Tibial nerve (tissue), 4 donors: Measurements from ENCODE around the gene POLR3F.

ENCODE experiments used
- EP300 ChIP-seq, 2 donors: sonication (generic); formaldehyde crosslinking; IDR thresholded peaks; one replicate each; pipeline ENCODE4 v1.6.1; 2017; ENCODE audit warnings: antibody characterized with exemption in 2 of 2, mild to moderate bottlenecking in 1 of 2
- POLR2A ChIP-seq, 2 donors: fragments of 450-650 bp; IDR thresholded peaks; one replicate each; pipeline ENCODE4 v1.6.1; 2017; ENCODE audit warnings: antibody characterized with exemption in 2 of 2, mild to moderate bottlenecking in 2 of 2, moderate library complexity in 2 of 2
- TF ChIP-seq, protein P1 (sequence below), 5 experiments: fragments of 200-600 bp in 3 of 5; fragments of 450-650 bp in 2 of 5; sonication (generic) in 3 of 5; IDR thresholded peaks; one replicate each; pipeline ENCODE4 v1.5.1; 2016 to 2019; ENCODE audit warnings: antibody characterized with exemption in 5 of 5, mild to moderate bottlenecking in 3 of 5, moderate library complexity in 2 of 5

DNA sequence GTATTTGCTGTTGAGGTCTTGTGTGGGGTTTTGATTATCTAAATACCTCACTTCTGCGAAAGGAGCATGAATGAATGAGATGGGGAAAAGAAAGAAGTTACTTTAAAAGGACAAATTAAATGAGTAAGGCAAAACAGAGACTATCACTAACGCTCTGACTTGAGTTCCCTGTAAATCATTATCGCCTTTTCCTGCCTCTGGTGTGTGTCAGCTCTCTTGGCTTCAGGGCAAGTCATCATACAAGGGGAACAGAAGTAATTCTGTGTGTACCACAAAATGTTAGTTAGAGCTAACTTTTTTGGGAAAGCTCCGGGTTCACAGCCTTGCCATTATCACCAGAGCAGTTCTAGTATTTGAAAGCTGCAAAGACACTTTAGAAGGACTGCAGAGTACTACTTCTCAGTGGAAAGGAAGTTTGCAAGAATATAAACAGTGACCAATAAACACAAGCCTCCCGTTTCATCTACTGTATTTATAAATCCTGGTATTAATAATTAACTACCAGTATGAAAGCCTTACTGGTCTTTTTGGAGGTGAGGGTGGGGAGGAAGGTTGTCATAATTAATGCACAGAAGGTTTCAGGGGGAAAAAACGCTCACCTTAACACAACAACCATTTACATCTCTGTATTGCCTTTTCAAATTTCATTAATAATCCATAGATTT lies 1.5 kb upstream of the POLR3F start:
- TF ChIP-seq, protein P1, sequence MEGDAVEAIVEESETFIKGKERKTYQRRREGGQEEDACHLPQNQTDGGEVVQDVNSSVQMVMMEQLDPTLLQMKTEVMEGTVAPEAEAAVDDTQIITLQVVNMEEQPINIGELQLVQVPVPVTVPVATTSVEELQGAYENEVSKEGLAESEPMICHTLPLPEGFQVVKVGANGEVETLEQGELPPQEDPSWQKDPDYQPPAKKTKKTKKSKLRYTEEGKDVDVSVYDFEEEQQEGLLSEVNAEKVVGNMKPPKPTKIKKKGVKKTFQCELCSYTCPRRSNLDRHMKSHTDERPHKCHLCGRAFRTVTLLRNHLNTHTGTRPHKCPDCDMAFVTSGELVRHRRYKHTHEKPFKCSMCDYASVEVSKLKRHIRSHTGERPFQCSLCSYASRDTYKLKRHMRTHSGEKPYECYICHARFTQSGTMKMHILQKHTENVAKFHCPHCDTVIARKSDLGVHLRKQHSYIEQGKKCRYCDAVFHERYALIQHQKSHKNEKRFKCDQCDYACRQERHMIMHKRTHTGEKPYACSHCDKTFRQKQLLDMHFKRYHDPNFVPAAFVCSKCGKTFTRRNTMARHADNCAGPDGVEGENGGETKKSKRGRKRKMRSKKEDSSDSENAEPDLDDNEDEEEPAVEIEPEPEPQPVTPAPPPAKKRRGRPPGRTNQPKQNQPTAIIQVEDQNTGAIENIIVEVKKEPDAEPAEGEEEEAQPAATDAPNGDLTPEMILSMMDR (IDR thresholded peaks at IDR 0.05) = no peak
- TF ChIP-seq EP300 (IDR thresholded peaks at IDR 0.05) = no peak
- no peak for TF ChIP-seq POLR2A (IDR thresholded peaks at IDR 0.05)
